GM10847 (cell line): ENCODE measurements around the gene KSR1.

Experiments used
- POLR2A ChIP-seq: IDR thresholded peaks from 2 replicates; pipeline ENCODE4 v1.6.1; 2011; ENCODE audit not compliant: insufficient read length; ENCODE audit errors: extremely low read depth

Gene KSR1

GRCh38 chr17:27554152-27554551 is 97.9 kb downstream of the KSR1 start:
- no peak for TF ChIP-seq POLR2A

GRCh38 chr17:27554911-27555310 is 98.7 kb downstream of the KSR1 start:
- no peak for TF ChIP-seq POLR2A

- TF ChIP-seq POLR2A = no peak
Observed at GRCh38 chr17:27555339-27555738, 99.1 kb downstream of the KSR1 start.

GRCh38 chr17:27558341-27558740 is 102.1 kb downstream of the KSR1 start:
- TF ChIP-seq POLR2A = no peak

- no peak for TF ChIP-seq POLR2A
Observed at GRCh38 chr17:27558842-27559505, 102.7 kb downstream of the KSR1 start.

GRCh38 chr17:27559506-27560481 is 103.5 kb downstream of the KSR1 start:
- no peak for TF ChIP-seq POLR2A

- TF ChIP-seq POLR2A = no peak
Observed at GRCh38 chr17:27560668-27561067, 104.4 kb downstream of the KSR1 start.

GRCh38 chr17:27562777-27563455 is 106.7 kb downstream of the KSR1 start:
- no peak for TF ChIP-seq POLR2A

GRCh38 chr17:27563532-27563931 is 107.3 kb downstream of the KSR1 start:
- no peak for TF ChIP-seq POLR2A

- TF ChIP-seq POLR2A = no peak
Observed at GRCh38 chr17:27564463-27564862, 108.2 kb downstream of the KSR1 start.

- TF ChIP-seq POLR2A = no peak
Observed at GRCh38 chr17:27565874-27566670, 109.8 kb downstream of the KSR1 start.

GRCh38 chr17:27566671-27567562 is 110.7 kb downstream of the KSR1 start:
- TF ChIP-seq POLR2A = no peak

- no peak for TF ChIP-seq POLR2A
Observed at GRCh38 chr17:27567563-27567859, 111.3 kb downstream of the KSR1 start.

- no peak for TF ChIP-seq POLR2A
Observed at GRCh38 chr17:27568216-27568615, 112.0 kb downstream of the KSR1 start.
